ENCODE measurements around the gene IRAK1.

DNA sequence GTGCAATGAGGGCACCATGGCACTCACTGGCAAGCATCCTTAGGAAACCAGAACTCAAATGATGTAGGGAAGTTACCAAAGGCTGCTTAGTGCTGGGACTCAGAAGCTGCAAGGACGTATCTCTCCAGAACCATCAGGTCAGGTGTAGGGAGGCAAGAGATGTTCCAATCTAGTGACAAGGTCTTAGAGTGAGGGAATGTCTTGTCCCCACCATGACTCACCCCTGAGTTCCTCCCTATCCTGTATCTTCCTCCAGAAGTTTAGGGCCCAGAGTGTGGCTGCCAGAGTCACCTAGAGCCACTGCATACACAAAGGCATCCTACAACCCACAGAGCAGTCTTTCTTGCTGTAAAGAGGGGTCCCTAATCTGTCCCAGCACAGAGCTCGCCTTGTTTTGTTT lies 14.1 kb upstream of the IRAK1 start:
- TF ChIP-seq CTCF (IDR thresholded peaks at IDR 0.05) (no peak), POLR2AphosphoS5 (IDR thresholded peaks at IDR 0.05) (no peak)

All from gastroesophageal sphincter (tissue), 3 donors.